ENCODE data around the gene SKIC2.

Gene SKIC2

DNA sequence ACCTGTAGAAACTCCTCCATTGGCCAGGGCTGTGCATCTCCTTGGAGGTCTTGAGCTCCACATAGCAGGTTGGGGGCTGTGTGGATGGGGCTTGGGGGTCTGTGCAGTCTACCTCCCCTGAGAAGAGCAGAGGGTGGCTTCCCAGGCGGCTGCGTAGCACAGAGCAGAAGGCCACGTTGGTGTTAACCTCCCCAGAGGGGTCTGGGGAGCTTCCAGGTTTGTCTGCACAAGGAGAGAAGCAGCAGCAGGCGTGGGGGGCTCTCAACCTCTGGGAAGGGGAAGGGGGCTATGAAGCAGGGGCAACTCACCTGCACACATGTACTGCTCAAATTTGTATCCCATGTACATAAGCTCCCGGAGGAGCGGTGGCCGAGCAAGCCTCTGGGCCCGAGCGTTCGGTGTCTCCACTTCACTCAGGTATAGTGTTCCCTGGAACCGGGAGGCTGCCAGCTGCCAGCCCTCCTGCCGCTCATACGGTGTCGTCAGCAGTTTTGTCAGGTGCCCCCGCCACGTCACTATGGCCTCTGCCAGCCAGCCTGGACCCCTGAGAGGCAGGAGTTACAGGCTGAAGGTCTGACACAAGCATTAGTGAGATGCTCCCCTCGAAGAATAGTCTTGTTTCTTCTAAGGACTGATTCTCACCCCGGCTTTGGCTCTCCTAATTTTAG, 11.8 kb downstream of the SKIC2 start:
- Histone ChIP-seq H2AFZ (ENCODE audit: low read depth, low read length, severe bottlenecking) (no peak overlapping the region), H3K4me2 (ENCODE audit: low read depth, low read length, poor library complexity, severe bottlenecking) (peak overlapping the region; percentile 79), H3K36me3 (ENCODE audit: low read length) (no peaks in the 10 kb centered on the region), H3K79me2 (ENCODE audit: insufficient read depth, low read length) (peaks cover 18% of the 10 kb centered on the region), H3K4me3 (ENCODE audit: insufficient read depth, low read length, poor library complexity, severe bottlenecking) (peak overlapping the region; percentile 80), H3K9me2 (replicated peaks; ENCODE audit: insufficient read depth, low read length) (no peaks in the 10 kb centered on the region), H4K20me1 (ENCODE audit: low read depth, low read length) (no peaks in the 10 kb centered on the region), H3K27ac (ENCODE audit: low read depth, low read length) (peak overlapping the region; percentile 79), H3K9ac (ENCODE audit: low read length) (peak overlapping the region; percentile 69), H3K27me3 (ENCODE audit: low read length) (no peaks in the 10 kb centered on the region), H3F3A (ENCODE audit: insufficient read depth) (peaks cover 22% of the 10 kb centered on the region), H3K9me3 (ENCODE audit: insufficient read depth, low read length) (no peaks in the 10 kb centered on the region)
- no peak for TF ChIP-seq EZH2phosphoT487 (conservative IDR thresholded peaks at IDR 0.05; ENCODE audit: low read length)
- TF ChIP-seq, protein P1, sequence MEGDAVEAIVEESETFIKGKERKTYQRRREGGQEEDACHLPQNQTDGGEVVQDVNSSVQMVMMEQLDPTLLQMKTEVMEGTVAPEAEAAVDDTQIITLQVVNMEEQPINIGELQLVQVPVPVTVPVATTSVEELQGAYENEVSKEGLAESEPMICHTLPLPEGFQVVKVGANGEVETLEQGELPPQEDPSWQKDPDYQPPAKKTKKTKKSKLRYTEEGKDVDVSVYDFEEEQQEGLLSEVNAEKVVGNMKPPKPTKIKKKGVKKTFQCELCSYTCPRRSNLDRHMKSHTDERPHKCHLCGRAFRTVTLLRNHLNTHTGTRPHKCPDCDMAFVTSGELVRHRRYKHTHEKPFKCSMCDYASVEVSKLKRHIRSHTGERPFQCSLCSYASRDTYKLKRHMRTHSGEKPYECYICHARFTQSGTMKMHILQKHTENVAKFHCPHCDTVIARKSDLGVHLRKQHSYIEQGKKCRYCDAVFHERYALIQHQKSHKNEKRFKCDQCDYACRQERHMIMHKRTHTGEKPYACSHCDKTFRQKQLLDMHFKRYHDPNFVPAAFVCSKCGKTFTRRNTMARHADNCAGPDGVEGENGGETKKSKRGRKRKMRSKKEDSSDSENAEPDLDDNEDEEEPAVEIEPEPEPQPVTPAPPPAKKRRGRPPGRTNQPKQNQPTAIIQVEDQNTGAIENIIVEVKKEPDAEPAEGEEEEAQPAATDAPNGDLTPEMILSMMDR (IDR thresholded peaks at IDR 0.05; ENCODE audit: insufficient read depth, low read length, poor library complexity, severe bottlenecking) = no peak

DNA sequence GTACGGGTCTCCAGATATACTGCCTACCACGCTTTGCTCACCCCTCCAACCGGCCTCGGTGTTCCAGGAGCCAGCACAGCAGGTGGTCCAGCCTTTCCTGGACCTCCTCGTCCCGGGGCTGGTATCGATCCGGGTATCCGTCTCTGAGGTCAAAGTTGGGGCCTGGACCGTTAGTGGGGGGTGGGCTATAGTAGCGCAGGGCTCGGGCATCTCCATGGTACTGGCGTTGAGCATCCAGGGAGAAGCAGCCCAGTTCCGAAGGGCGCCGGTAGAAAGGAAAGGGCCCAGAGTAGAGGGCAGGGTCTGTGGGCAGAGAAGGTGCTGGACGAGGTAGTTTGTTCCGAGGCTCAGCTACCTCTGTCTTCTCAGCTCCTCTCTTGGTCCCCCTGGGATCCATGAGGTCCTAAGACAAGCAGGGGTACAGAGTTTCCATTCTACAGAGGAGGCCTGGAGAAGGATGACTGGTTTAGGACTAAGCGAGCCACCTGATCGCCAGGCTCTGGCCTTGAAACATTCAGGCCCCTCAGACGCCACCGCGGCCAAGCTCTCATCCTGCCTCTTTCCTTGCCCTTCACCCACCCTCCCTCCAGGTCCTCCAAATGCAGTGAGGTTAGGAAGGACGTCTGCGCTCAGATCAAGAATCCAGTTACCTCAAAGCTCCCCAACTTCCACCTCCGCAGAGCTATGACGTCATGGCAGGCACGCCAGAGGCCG, 12.5 kb downstream of the SKIC2 start:
- peaks cover 18% of the 10 kb centered on the region for H3K79me2 ChIP-seq (ENCODE audit: insufficient read depth, low read length)
- H3K9me2 ChIP-seq (replicated peaks; ENCODE audit: insufficient read depth, low read length) = no peaks in the 10 kb centered on the region
- no peaks in the 10 kb centered on the region for H3K36me3 ChIP-seq (ENCODE audit: low read length)
- peak overlapping the region; percentile 80 for H3K4me3 ChIP-seq (ENCODE audit: insufficient read depth, low read length, poor library complexity, severe bottlenecking)
- H3K9me3 ChIP-seq (ENCODE audit: insufficient read depth, low read length) = no peaks in the 10 kb centered on the region
- peak overlapping the region; percentile 69 for H3K9ac ChIP-seq (ENCODE audit: low read length)
- peak overlapping the region; percentile 74 for H2AFZ ChIP-seq (ENCODE audit: low read depth, low read length, severe bottlenecking)
- H4K20me1 ChIP-seq (ENCODE audit: low read depth, low read length) = no peaks in the 10 kb centered on the region
- H3F3A ChIP-seq (ENCODE audit: insufficient read depth) = peaks cover 22% of the 10 kb centered on the region
- H3K4me2 ChIP-seq (ENCODE audit: low read depth, low read length, poor library complexity, severe bottlenecking) = peak overlapping the region; percentile 79
- H3K27ac ChIP-seq (ENCODE audit: low read depth, low read length) = peak overlapping the region; percentile 79
- no peak for TF ChIP-seq EZH2phosphoT487 (conservative IDR thresholded peaks at IDR 0.05; ENCODE audit: low read length)
- TF ChIP-seq, protein P1 (IDR thresholded peaks at IDR 0.05; ENCODE audit: insufficient read depth, low read length, poor library complexity, severe bottlenecking) = no peak
- H3K27me3 ChIP-seq (ENCODE audit: low read length) = no peaks in the 10 kb centered on the region

DNA sequence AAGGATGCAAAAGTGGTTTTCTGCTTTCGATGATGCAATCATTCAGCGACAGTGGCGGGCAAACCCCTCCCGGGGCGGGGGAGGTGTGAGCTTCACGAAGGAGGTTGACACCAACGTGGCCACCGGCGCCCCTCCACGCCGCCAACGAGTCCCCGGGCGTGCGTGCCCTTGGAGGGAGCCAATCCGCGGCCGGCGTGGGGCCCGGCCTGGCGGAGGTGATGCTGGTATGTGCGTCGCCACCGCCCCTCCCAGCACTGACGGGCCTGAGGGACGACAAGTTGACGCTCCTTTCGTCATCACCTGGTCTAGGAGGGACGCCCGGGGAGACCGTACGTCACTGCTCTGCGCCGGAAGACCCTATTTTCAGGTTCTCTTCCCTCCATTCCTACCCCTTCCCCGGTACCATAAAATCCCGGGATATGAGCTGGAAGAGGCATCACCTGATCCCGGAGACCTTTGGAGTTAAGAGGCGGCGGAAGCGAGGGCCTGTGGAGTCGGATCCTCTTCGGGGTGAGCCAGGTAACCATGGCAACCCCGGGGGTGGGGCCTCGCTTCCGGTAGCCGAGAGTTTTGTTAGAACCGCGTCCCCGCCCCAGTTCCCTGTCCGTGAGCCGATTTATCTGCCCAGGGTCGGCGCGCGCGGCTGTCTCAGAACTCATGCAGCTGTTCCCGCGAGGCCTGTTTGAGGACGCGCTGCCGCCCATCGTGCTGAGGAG, 13.2 kb downstream of the SKIC2 start, which contains the start of gene DXO:
TSS of gene DXO (minus strand) at position 146 of the 716 bp plus-strand sequence. CDS start 463 bp downstream, outside the sequence.
- Histone ChIP-seq H3K4me2 (ENCODE audit: low read depth, low read length, poor library complexity, severe bottlenecking) (peak within 1 kb of the TSS; percentile 79), H3K27me3 (ENCODE audit: low read length) (no peaks in the 10 kb centered on the region), H3K4me3 (ENCODE audit: insufficient read depth, low read length, poor library complexity, severe bottlenecking) (peak within 1 kb of the TSS; percentile 80), H3K9me2 (replicated peaks; ENCODE audit: insufficient read depth, low read length) (no peaks in the 10 kb centered on the region), H3K36me3 (ENCODE audit: low read length) (no peaks in the 10 kb centered on the region), H3K9ac (ENCODE audit: low read length) (peak within 1 kb of the TSS; percentile 69), H3F3A (ENCODE audit: insufficient read depth) (peaks cover 22% of the 10 kb centered on the region), H3K27ac (ENCODE audit: low read depth, low read length) (peak within 1 kb of the TSS; percentile 79), H3K79me2 (ENCODE audit: insufficient read depth, low read length) (peaks cover 18% of the 10 kb centered on the region), H4K20me1 (ENCODE audit: low read depth, low read length) (no peaks in the 10 kb centered on the region), H3K9me3 (ENCODE audit: insufficient read depth, low read length) (no peaks in the 10 kb centered on the region), H2AFZ (ENCODE audit: low read depth, low read length, severe bottlenecking) (peak within 1 kb of the TSS; percentile 74)
- TF ChIP-seq, protein P1 (IDR thresholded peaks at IDR 0.05; ENCODE audit: insufficient read depth, low read length, poor library complexity, severe bottlenecking) = no peak
- TF ChIP-seq EZH2phosphoT487 (conservative IDR thresholded peaks at IDR 0.05; ENCODE audit: low read length) = no peak

Data from SU-DHL-6 (cell line).